Prostate gland (tissue), 2 donors: ENCODE results near the gene SPTLC1. TPM values are rescaled to one million over a fixed set of nuclear protein-coding genes. Genes with fewer than 3 reads are reported as not detected.
A peak's percentile ranks its signal among the peaks of the same experiment; 100 is the strongest.
"Not testable (repeated sequence)": the region's sequence is repeated elsewhere in the genome, so short reads cannot be mapped to it uniquely, and the experiment has no call there.

ENCODE experiments used
- DNase-seq: peaks from one replicate; pipeline ENCODE4 v3.0.0-alpha.2; 2019; ENCODE audit warnings: low spot score
- H3K27ac ChIP-seq, 2 donors: fragments of 200-600 bp; sonication (generic); 2 replicates each; pipeline ENCODE4 v1.5.1; 2017 to 2019
- H3K27me3 ChIP-seq: fragments of 200-600 bp; sonication (generic); replicated peaks from 2 replicates; pipeline ENCODE4 v1.5.1; 2019; ENCODE audit not compliant: insufficient read depth
- H3K36me3 ChIP-seq, 2 donors: fragments of 200-600 bp; sonication (generic); 1 replicate in 1 of 2; 2 replicates in 1 of 2; pipeline versions ENCODE4 v1.5.1 to v1.8.1; 2017 to 2019
- H3K4me1 ChIP-seq: fragments of 200-600 bp; sonication (generic); replicated peaks from 2 replicates; pipeline ENCODE4 v1.5.1; 2019
- H3K4me3 ChIP-seq, 2 donors: fragments of 200-600 bp; sonication (generic); 2 replicates each; pipeline ENCODE4 v1.5.1; 2017 to 2019
- H3K9me3 ChIP-seq: fragments of 200-600 bp; sonication (generic); 2 replicates; pipeline ENCODE4 v1.5.1; 2017
- CTCF ChIP-seq, 4 experiments: fragments of 200-600 bp in 2 of 4; fragments of 450-650 bp in 2 of 4; sonication (generic) in 2 of 4; IDR thresholded peaks; 1 replicate in 3 of 4; 2 replicates in 1 of 4; pipeline ENCODE4 v1.5.1; 2016 to 2019; ENCODE audit warnings: antibody characterized with exemption in 4 of 4, mild to moderate bottlenecking in 2 of 4, moderate library complexity in 2 of 4
- POLR2A ChIP-seq: fragments of 450-650 bp; IDR thresholded peaks from one replicate; pipeline ENCODE4 v1.6.1; 2016; ENCODE audit warnings: antibody characterized with exemption, mild to moderate bottlenecking
- POLR2AphosphoS5 ChIP-seq: sonication (generic); formaldehyde crosslinking; IDR thresholded peaks from one replicate; pipeline ENCODE4 v1.6.1; 2017; ENCODE audit warnings: antibody characterized with exemption
- WGBS: methylation state at CpG from one replicate; pipeline ENCODE4 v1.1.5; 2018; 5-methylcytosine and 5-hydroxymethylcytosine counted together
- intact Hi-C: fragments of 100-400 bp; cut with DNase I; formaldehyde crosslinking; loops from one replicate; pipeline ENCODE4 v1.14.2; 2022
- total RNA-seq, 2 donors: library from RNA; depleted of rRNA; stranded (reverse); fragments of >200 nt; gene quantifications; one replicate each; pipeline ENCODE4 v1.1.0, GENCODE V29; 2016

The SPTLC1 gene
- total RNA-seq, 2 donors from 2014 or later, result 69.5 to 87.2 TPM

GRCh38 chr9:92029553-92029952 lies 85.7 kb downstream of the SPTLC1 start:
- Histone ChIP-seq H3K27me3 (no peaks in the 10 kb centered on the region), H3K36me3 (no peaks in the 10 kb centered on the region), H3K4me1 (no peaks in the 10 kb centered on the region), H3K27ac (no peak overlapping the region), H3K9me3 (no peaks in the 10 kb centered on the region), H3K4me3 (no peak overlapping the region)
- TF ChIP-seq POLR2AphosphoS5, result no peak
- peak in 1 of 4 experiments; percentile 5 for TF ChIP-seq CTCF (IDR thresholded peaks at IDR 0.05)
- TF ChIP-seq POLR2A, result no peak
- DNase-seq, result no peak
- WGBS, result 91% methylated on average over 4 of the region's 4 CpGs
- intact Hi-C loops, result no loop called here

GRCh38 chr9:92026206-92027002 lies 88.8 kb downstream of the SPTLC1 start:
- no peak for TF ChIP-seq POLR2AphosphoS5
- TF ChIP-seq CTCF (IDR thresholded peaks at IDR 0.05), result no peak
- no peak for TF ChIP-seq POLR2A
- DNase-seq, result no peak
- Histone ChIP-seq H3K9me3 (no peaks in the 10 kb centered on the region), H3K27me3 (no peaks in the 10 kb centered on the region), H3K36me3 (no peaks in the 10 kb centered on the region), H3K4me1 (no peaks in the 10 kb centered on the region), H3K27ac (no peak overlapping the region), H3K4me3 (no peak overlapping the region)
- intact Hi-C loops, result no loop called here
- WGBS, result 87% methylated on average over 31 of the region's 31 CpGs

- WGBS, result 72% methylated on average over 7 of the region's 7 CpGs
- H3K27me3 ChIP-seq, intact Hi-C loops, DNase-seq, H3K9me3 ChIP-seq, H3K36me3 ChIP-seq, H3K4me1 ChIP-seq, H3K27ac ChIP-seq, H3K4me3 ChIP-seq: not testable (repeated sequence)
These were observed 93.2 kb downstream of the SPTLC1 start for GRCh38 chr9:92021785-92022541.

GRCh38 chr9:92019658-92020057 lies 95.6 kb downstream of the SPTLC1 start:
- H3K27ac ChIP-seq, result no peak overlapping the region
- no peak overlapping the region for H3K4me3 ChIP-seq
- no peak for DNase-seq
- H3K9me3 ChIP-seq, result no peaks in the 10 kb centered on the region
- no peaks in the 10 kb centered on the region for H3K27me3 ChIP-seq
- no peaks in the 10 kb centered on the region for H3K36me3 ChIP-seq
- H3K4me1 ChIP-seq, result no peaks in the 10 kb centered on the region
- intact Hi-C loops, result no loop called here
- TF ChIP-seq CTCF (IDR thresholded peaks at IDR 0.05) (no peak), POLR2A (no peak), POLR2AphosphoS5 (no peak)
- WGBS, result 58% methylated on average over 5 of the region's 5 CpGs

- WGBS, result 57% methylated on average over 2 of the region's 2 CpGs
- Histone ChIP-seq H3K27me3 (no peaks in the 10 kb centered on the region), H3K9me3 (no peaks in the 10 kb centered on the region), H3K36me3 (no peaks in the 10 kb centered on the region), H3K4me3 (no peak overlapping the region), H3K27ac (no peak overlapping the region), H3K4me1 (no peaks in the 10 kb centered on the region)
- DNase-seq, result no peak
- TF ChIP-seq POLR2A (no peak), CTCF (IDR thresholded peaks at IDR 0.05) (no peak), POLR2AphosphoS5 (no peak)
- intact Hi-C loops, result no loop called here
These were observed 104.3 kb downstream of the SPTLC1 start for GRCh38 chr9:92010705-92011536.

GRCh38 chr9:92010253-92010652 lies 105.0 kb downstream of the SPTLC1 start:
- H3K27me3 ChIP-seq, DNase-seq, H3K27ac ChIP-seq, H3K36me3 ChIP-seq, intact Hi-C loops, H3K4me1 ChIP-seq, H3K4me3 ChIP-seq, H3K9me3 ChIP-seq: not testable (repeated sequence)
- WGBS, result 68% methylated on average over 8 of the region's 8 CpGs
